ENCODE results near the gene PRPF40A.
"Not testable (repeated sequence)": the region's sequence is repeated elsewhere in the genome, so short reads cannot be mapped to it uniquely, and the experiment has no call there.

PRPF40A gene

GRCh38 chr2:152717228-152718075 lies at the start of gene PRPF40A:
PRPF40A (minus strand) TSS chr2:152717461; CDS start chr2:152717439, 22 bp downstream.
- peak; percentile 98 for DNase-seq

GRCh38 chr2:152766928-152767327 lies 49.7 kb upstream of the PRPF40A start:
- no peak for DNase-seq

DNA sequence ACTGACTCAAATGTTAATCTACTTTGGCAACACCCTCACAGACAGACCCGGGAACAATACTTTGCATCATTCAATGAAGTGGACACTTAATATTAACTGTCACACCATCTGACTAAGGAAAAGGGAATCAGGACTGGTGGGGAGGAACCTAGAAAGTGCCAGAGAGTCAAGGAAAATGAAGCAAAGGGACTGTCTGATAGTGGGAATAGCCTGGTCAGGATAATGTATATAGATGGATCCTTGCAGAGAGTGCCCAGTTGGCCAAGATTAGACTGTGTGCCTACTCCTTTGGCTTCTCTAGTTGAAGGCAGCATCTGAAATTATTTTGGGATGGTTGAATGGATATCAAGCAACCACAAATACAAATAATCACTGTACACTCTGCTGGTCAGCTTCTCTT lies 46.4 kb upstream of the PRPF40A start:
- DNase-seq, result no peak

GRCh38 chr2:152763208-152763607 lies 45.9 kb upstream of the PRPF40A start:
- DNase-seq, result not testable (repeated sequence)

DNA sequence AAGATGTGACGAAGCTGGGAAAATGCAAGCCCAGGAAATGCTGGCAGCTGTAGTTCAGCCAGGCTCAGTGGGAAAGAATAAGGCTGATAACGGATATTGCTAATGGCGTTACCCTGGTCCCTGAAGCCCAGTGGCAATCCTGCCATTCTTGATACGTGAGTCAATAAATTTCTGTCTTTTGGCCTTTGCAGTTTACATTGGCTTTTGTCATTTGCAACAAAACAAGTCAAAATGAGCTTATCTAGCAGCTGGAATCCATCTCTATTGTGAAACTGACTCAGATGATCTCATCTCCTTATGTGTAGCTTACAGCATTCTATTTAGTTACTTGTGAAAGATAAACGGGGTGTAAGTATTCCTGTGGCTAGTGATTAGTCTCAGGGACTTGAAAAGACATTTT lies 44.9 kb upstream of the PRPF40A start:
- no peak for DNase-seq

GRCh38 chr2:152761214-152761613 lies 44.0 kb upstream of the PRPF40A start:
- DNase-seq, result no peak

GRCh38 chr2:152759290-152760072 lies 42.2 kb upstream of the PRPF40A start:
- no peak for DNase-seq

GRCh38 chr2:152755029-152755428 lies 37.8 kb upstream of the PRPF40A start:
- DNase-seq, result no peak

DNA sequence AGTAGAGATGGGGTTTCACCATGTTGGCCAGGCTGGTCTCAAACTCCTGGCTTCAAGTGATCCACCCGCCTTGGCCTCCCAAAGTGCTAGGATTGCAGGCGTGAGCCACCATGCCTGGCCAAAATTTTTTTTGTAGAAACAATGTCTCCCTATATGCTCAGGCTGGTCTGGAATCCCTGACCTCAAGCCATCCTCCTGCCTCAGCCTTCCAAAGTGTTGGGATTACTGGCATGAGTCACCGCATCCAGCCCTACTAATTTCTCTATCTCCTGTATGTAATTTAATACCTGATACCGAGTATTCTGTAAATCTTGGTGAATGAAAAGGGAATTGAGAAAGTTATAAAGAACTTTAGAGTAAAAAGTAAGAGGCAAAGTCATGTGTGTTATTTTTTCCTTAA lies 30.5 kb upstream of the PRPF40A start:
- not testable (repeated sequence) for DNase-seq

GRCh38 chr2:152743002-152743401 lies 25.7 kb upstream of the PRPF40A start:
- DNase-seq, result no peak

GRCh38 chr2:152740743-152741328 lies 23.6 kb upstream of the PRPF40A start:
- DNase-seq, result no peak

DNA sequence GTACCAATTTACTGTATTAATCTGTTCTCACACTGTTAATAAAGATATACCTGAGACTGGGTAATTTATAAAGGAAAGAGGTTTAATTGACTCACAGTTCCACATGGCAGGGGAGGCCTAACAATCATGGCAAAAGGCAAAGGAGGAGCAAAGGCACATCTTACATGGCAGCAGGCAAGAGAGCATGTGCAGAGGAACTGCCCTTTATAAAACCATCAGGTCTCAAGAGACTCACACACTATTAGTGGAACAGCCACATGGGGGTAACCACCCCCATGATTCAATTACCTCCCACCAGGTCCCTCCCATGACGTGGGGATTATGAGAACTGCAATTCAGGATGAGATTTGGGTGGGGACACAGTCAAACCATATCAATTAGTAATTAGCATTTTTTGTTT lies 22.4 kb upstream of the PRPF40A start:
- not testable (repeated sequence) for DNase-seq

GRCh38 chr2:152738438-152738837 lies 21.2 kb upstream of the PRPF40A start:
- no peak for DNase-seq

DNA sequence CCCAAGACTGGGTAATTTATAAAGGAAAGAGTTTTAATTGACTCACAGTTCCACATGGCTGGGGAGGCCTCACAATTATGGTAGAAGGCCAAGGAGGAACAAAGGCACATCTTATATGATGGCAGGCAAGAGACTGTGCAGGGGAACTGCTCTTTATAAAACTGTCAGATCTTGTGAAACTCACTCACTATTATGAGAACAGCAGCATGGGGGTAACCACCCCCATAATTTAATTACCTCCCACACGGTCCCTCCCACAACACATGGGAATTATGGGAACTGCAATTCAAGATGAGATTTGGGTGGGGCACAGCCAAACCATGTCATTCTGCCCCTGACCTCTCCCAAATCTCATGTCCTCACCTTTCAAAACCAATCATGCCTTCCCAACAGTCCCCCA lies 20.2 kb upstream of the PRPF40A start:
- DNase-seq, result not testable (repeated sequence)

GRCh38 chr2:152730591-152731333 lies 13.5 kb upstream of the PRPF40A start:
- DNase-seq, result peak; percentile 2

DNA sequence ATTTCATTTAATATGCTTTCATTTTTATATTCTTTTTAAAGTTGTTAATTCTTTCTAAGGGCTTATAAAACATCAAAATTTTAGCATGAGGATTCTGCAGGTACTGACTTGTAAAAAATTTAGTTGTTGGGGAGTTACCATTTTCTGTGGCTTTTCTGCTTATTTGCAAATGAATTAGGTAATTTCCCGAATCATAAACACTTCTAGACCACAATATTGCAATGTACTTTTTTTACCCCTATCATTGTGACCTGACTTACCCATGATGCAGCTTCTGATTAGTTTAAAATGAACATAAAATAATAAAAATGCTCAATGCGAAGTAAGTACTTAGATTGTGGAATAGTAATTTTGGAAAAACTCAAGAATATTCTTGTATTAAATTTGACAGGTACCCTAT lies 12.6 kb upstream of the PRPF40A start:
- no peak for DNase-seq

- DNase-seq, result no peak
Measured at GRCh38 chr2:152723918-152724317, 6.7 kb upstream of the PRPF40A start.

DNA sequence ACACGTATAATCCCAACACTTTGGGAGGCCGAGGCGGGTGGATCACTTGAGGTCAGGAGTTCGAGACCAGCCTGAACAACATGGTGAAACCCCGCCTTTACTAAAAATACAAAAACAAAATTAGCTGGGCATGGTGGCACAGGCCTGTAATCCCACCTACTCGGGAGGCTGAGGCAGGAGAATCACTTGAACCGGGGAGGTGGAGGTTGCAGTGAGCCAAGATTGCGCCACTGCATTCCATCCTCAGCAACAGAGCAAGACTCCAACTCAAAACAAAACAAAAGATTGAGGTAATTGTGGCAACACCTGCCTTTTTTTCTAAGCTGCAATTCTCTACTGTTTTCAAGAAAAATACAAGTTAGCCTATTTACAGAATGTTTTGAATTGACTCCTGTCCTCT lies 5.4 kb upstream of the PRPF40A start:
- not testable (repeated sequence) for DNase-seq

GRCh38 chr2:152720794-152721193 lies 3.5 kb upstream of the PRPF40A start:
- DNase-seq, result no peak

- no peak for DNase-seq
Measured at GRCh38 chr2:152718909-152719645, 1.8 kb upstream of the PRPF40A start.

DNA sequence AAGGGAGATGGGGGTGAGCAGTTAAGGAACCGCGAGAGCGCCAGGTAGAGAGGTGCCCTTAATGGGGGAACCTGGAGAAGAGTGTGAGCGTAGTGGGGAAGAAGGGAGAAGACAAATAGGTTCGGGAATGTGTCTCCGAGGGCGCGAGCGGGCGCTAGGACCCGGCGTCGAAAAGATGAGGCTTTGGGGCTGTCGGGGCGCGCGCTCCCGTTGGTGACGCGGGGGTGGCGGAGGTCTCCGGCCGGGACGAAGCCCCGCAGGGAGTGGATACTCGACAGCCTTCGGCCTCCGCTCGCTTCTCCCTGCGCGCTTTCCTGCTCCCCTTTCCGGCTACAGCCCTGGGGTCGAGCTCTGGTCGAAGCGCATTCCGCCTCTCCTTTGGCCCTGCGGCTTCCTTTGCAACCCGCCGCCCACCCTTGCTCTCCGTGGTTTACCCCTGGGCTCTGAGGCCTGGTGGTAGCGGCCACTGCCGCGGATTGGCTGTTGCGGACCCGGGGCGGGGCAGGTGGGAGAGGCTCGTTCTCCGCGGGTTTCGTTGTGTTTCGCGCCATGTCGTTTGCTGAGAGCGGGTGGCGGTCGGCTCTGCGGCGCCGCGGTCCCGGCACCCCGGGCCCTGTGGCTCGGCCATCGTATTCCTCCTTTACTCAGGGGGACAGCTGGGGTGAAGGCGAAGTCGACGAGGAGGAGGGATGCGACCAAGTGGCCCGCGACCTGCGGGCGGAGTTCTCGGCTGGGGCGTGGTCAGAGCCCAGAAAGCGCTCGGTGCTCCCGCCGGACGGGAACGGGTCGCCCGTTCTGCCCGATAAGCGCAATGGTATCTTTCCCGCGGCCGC lies 1.0 kb upstream of the PRPF40A start, which contains the start of gene ARL6IP6:
Gene ARL6IP6 (plus strand): TSS at position 545 of the 833 bp plus-strand sequence. CDS start 5 bp downstream, at position 550.
- DNase-seq, result peak; percentile 90
